ENCODE measurements around the gene SLC43A3. TPM values are rescaled to one million over a fixed set of nuclear protein-coding genes. Genes with fewer than 3 reads are reported as not detected.

Gene SLC43A3
- total RNA-seq, 1 experiment from 2014 or later = 8.6 TPM

DNA sequence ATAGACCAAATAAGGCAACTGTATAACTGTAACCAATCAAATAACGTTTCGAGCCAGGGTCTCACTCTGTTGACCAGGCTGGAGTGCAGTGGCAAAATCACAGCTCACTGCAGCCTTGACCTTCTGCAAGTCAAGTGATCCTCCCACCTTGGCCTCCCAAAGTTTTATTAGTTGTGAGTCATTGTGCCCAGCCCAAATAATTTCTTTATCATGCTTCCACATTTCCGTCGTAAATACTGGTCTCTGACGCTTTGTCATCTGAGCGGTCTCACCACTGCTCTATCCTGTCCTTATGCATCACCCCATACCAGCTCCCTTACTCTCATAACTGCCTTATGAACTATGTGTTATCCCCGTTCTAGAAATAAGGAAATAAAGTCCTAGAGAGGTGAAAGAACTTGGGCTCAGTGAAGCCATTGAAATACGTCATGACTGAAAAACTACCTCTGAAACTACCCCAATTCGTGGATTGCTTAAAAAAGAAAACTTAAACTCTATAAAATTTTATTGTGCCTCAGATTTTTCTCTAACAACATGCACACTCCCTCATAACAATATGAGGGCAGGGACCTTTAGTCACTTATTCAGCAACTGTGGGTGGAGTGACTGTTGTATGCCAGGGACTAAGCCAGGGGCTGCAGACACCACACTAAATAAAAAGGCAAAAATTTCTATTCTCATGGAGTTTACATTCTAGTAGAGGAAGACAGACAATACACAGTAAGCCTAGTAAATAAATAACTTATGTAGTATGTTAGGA is 17.6 kb upstream of the SLC43A3 start:
- DNase-seq (ENCODE audit: low read depth, low spot score) (peak; percentile 45), ATAC-seq (peak; percentile 69)
- in situ Hi-C loops (cut with HindIII; ENCODE audit: low pct_unique_long_range_greater_than_20kb, low sequenced_read_pairs) = no loop called here
- intact Hi-C loops (cut with micrococcal nuclease; ENCODE audit: unreplicated experiment) = no loop called here
- Histone ChIP-seq H3K27me3 (ENCODE audit: control insufficient read depth, insufficient read depth, low read length) (no peaks in the 10 kb centered on the region), H3K4me1 (ENCODE audit: control insufficient read depth, insufficient read depth, low read length) (no peaks in the 10 kb centered on the region), H3K36me3 (ENCODE audit: control insufficient read depth, insufficient read depth, low read length) (no peaks in the 10 kb centered on the region), H3K27ac (ENCODE audit: low read length) (no peak overlapping the region), H3K9me3 (ENCODE audit: control insufficient read depth, insufficient read depth, low read depth, low read length) (no peaks in the 10 kb centered on the region), H3K4me3 (ENCODE audit: low read depth in 2 of 2, low read length in 2 of 2) (no peak overlapping the region)
- ChIA-PET CTCF (interaction anchor here (1.3 kb wide), 1 partner anchor 13 kb away, joined by 4 read pairs; no protein-coding TSS in a partner anchor), POLR2A (no interaction called here)
- no TSS peak for BruUV-seq (replicated peaks)
- no peak for TF ChIP-seq POLR2AphosphoS5 (IDR thresholded peaks at IDR 0.05; ENCODE audit: low read depth, low read length)
- TF ChIP-seq, protein P1, sequence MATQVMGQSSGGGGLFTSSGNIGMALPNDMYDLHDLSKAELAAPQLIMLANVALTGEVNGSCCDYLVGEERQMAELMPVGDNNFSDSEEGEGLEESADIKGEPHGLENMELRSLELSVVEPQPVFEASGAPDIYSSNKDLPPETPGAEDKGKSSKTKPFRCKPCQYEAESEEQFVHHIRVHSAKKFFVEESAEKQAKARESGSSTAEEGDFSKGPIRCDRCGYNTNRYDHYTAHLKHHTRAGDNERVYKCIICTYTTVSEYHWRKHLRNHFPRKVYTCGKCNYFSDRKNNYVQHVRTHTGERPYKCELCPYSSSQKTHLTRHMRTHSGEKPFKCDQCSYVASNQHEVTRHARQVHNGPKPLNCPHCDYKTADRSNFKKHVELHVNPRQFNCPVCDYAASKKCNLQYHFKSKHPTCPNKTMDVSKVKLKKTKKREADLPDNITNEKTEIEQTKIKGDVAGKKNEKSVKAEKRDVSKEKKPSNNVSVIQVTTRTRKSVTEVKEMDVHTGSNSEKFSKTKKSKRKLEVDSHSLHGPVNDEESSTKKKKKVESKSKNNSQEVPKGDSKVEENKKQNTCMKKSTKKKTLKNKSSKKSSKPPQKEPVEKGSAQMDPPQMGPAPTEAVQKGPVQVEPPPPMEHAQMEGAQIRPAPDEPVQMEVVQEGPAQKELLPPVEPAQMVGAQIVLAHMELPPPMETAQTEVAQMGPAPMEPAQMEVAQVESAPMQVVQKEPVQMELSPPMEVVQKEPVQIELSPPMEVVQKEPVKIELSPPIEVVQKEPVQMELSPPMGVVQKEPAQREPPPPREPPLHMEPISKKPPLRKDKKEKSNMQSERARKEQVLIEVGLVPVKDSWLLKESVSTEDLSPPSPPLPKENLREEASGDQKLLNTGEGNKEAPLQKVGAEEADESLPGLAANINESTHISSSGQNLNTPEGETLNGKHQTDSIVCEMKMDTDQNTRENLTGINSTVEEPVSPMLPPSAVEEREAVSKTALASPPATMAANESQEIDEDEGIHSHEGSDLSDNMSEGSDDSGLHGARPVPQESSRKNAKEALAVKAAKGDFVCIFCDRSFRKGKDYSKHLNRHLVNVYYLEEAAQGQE (IDR thresholded peaks at IDR 0.05; ENCODE audit: insufficient read depth in 1 of 2, low read depth in 2 of 2, low read length in 1 of 2) = no peak
- no peak for TF ChIP-seq TCF7L2 (IDR thresholded peaks at IDR 0.05; ENCODE audit: low read depth, low read length)
- no peak for TF ChIP-seq SIN3A (IDR thresholded peaks at IDR 0.05; ENCODE audit: borderline replicate concordance, insufficient read depth, low read depth, low read length)
- TF ChIP-seq, protein P2, sequence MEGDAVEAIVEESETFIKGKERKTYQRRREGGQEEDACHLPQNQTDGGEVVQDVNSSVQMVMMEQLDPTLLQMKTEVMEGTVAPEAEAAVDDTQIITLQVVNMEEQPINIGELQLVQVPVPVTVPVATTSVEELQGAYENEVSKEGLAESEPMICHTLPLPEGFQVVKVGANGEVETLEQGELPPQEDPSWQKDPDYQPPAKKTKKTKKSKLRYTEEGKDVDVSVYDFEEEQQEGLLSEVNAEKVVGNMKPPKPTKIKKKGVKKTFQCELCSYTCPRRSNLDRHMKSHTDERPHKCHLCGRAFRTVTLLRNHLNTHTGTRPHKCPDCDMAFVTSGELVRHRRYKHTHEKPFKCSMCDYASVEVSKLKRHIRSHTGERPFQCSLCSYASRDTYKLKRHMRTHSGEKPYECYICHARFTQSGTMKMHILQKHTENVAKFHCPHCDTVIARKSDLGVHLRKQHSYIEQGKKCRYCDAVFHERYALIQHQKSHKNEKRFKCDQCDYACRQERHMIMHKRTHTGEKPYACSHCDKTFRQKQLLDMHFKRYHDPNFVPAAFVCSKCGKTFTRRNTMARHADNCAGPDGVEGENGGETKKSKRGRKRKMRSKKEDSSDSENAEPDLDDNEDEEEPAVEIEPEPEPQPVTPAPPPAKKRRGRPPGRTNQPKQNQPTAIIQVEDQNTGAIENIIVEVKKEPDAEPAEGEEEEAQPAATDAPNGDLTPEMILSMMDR (IDR thresholded peaks at IDR 0.05) = no peak

DNA sequence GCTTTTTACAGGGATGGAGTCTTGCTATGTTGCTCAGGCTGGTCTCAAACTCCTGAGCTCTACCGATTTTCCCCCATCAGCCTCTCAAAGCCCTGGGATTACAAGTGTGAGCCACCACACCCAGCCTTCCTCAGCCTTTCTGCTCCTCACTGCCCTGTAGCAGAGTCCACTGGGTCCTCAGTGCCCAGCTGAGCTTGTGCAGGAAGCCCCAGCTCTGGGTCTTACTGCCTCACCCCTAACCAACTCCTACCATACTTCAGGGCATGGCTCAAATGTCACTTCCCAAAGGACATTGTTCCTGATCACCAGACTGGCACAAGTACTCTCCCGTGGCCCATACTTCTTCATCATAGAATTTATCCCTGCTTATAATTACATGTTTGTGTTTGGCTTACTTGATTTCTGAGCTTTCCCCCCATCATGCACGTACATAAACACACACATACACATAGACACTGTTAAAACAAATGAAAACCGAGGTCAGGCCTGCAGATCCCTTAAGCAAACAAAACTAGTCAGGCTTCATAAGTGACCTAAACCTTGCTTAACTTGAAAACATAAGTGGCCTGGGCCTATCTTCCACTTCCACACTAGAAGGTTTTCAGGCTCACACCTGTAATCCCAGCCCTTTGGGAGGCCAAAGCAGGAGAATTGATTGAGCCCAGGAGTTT is 14.0 kb upstream of the SLC43A3 start:
- Histone ChIP-seq H3K36me3 (ENCODE audit: control insufficient read depth, insufficient read depth, low read length) (no peaks in the 10 kb centered on the region), H3K4me1 (ENCODE audit: control insufficient read depth, insufficient read depth, low read length) (no peaks in the 10 kb centered on the region), H3K4me3 (ENCODE audit: low read depth in 2 of 2, low read length in 2 of 2) (no peak overlapping the region), H3K9me3 (ENCODE audit: control insufficient read depth, insufficient read depth, low read depth, low read length) (no peaks in the 10 kb centered on the region), H3K27me3 (ENCODE audit: control insufficient read depth, insufficient read depth, low read length) (no peaks in the 10 kb centered on the region), H3K27ac (ENCODE audit: low read length) (no peak overlapping the region)
- intact Hi-C loops (cut with micrococcal nuclease; ENCODE audit: unreplicated experiment) = no loop called here
- no peak for DNase-seq (ENCODE audit: low read depth, low spot score)
- POLR2A ChIA-PET = no interaction called here
- BruUV-seq (replicated peaks) = no TSS peak
- in situ Hi-C loops (cut with HindIII; ENCODE audit: low pct_unique_long_range_greater_than_20kb, low sequenced_read_pairs) = no loop called here
- TF ChIP-seq TCF7L2 (IDR thresholded peaks at IDR 0.05; ENCODE audit: low read depth, low read length) (no peak), SIN3A (IDR thresholded peaks at IDR 0.05; ENCODE audit: borderline replicate concordance, insufficient read depth, low read depth, low read length) (no peak), POLR2AphosphoS5 (IDR thresholded peaks at IDR 0.05; ENCODE audit: low read depth, low read length) (no peak)
- TF ChIP-seq, protein P2 (IDR thresholded peaks at IDR 0.05) = no peak
- TF ChIP-seq, protein P1 (IDR thresholded peaks at IDR 0.05; ENCODE audit: insufficient read depth in 1 of 2, low read depth in 2 of 2, low read length in 1 of 2) = no peak
- ATAC-seq = no peak
- CTCF ChIA-PET = interaction anchor here (0.7 kb wide), 1 partner anchor 46 kb away, joined by 3 read pairs; no protein-coding TSS in a partner anchor

Measured in Panc1 (cell line).